K562 (cell line): Measurements from ENCODE around the gene IDH3G. TPM values are rescaled to one million over a fixed set of nuclear protein-coding genes. Genes with fewer than 3 reads are reported as not detected.

ENCODE experiments used
- ATAC-seq: fragments of 200-7000 bp; cut with Tn5 transposase; 3 replicates; pipeline ENCODE4 v1.9.1; 2020; ENCODE audit warnings: moderate library complexity
- BruUV-seq: library from RNA; stranded (reverse); fragments of 400-500 nt; replicated peaks from 2 replicates; lab custom pipeline; 2021; lab: Mats Ljungman, UMichigan
- CTCF ChIA-PET: fragments of 300-600 bp; formaldehyde crosslinking; extraction: SDS; loops from one replicate; lab custom pipeline; 2021; ENCODE audit warnings: low intra/inter-chr PET ratio; lab: Yijun Ruan, JAX
- POLR2A ChIA-PET: fragments of 300-600, 350-650 bp; sonication (Branson Sonifier 250); formaldehyde crosslinking; extraction: SDS; loops from one replicate; lab custom pipeline; 2021; ENCODE audit warnings: antibody characterized with exemption, inconsistent platforms; lab: Yijun Ruan, JAX
- DNase-seq, 4 experiments: peaks; one replicate each; pipeline versions ENCODE4 v3.0.0 to v3.0.0-alpha.2; 2011 to 2018; ENCODE audit warnings: low spot score in 3 of 4, mixed read lengths in 3 of 4; ENCODE audit errors: extremely low read depth in 1 of 4
- FAIRE-seq: peaks from 2 replicates; lab custom pipeline; 2011; peaks lifted over from hg19 to GRCh38; lab: Jason Lieb, UNC
- H2AFZ ChIP-seq: 2 replicates; pipeline ENCODE4 v1.6.0; 2011; ENCODE audit warnings: low read depth, low read length, control low read depth, inconsistent platforms
- H3K27ac ChIP-seq: fragments of 200-600 bp; 3 replicates; pipeline ENCODE4 v1.8.0; 2011; ENCODE audit warnings: low read depth, mild to moderate bottlenecking, control low read depth, inconsistent platforms, low read length, moderate library complexity, mixed read lengths; ENCODE audit errors: extremely low read depth
- H3K27me3 ChIP-seq, 2 experiments: fragments of 300-600 bp in 1 of 2; 2 replicates in 1 of 2; 3 replicates in 1 of 2; pipeline versions ENCODE4 v1.6.0 to v1.8.0; 2011; ENCODE audit warnings: inconsistent platforms in 2 of 2, low read length in 2 of 2, mild to moderate bottlenecking in 1 of 2, mixed read lengths in 1 of 2, moderate library complexity in 1 of 2; ENCODE audit not compliant: control insufficient read depth in 2 of 2, insufficient read depth in 2 of 2
- H3K36me3 ChIP-seq: fragments of 300-600 bp; 3 replicates; pipeline ENCODE4 v1.8.0; 2011; ENCODE audit warnings: mild to moderate bottlenecking, low read length, inconsistent platforms; ENCODE audit not compliant: control insufficient read depth, insufficient read depth
- H3K4me1 ChIP-seq, 2 experiments: fragments of 200-600 bp in 1 of 2; replicated peaks in 1 of 2; 2 replicates in 1 of 2; 3 replicates in 1 of 2; pipeline versions ENCODE4 v1.5.1 to v1.8.0; 2011; ENCODE audit warnings: inconsistent platforms in 2 of 2, low read length in 2 of 2, mild to moderate bottlenecking in 1 of 2, mixed read lengths in 1 of 2, moderate library complexity in 1 of 2; ENCODE audit not compliant: control insufficient read depth in 2 of 2, insufficient read depth in 2 of 2
- H3K4me2 ChIP-seq: 2 replicates; pipeline ENCODE4 v1.6.1; 2011; ENCODE audit warnings: low read length, control low read depth, inconsistent platforms, mixed read lengths; ENCODE audit not compliant: insufficient read depth
- H3K4me3 ChIP-seq: fragments of 200-600 bp; sonication (generic), shearing (Covaris generic); 2 replicates; pipeline ENCODE4 v1.5.1; 2016; ENCODE audit warnings: control low read depth, inconsistent platforms
- H3K79me2 ChIP-seq: fragments of 200-600 bp; 3 replicates; pipeline ENCODE4 v1.8.0; 2011; ENCODE audit warnings: low read length, inconsistent platforms; ENCODE audit not compliant: control insufficient read depth, insufficient read depth
- H3K9ac ChIP-seq, 2 experiments: 2 replicates each; pipeline versions ENCODE4 v1.6.0 to v1.6.1; 2011; ENCODE audit warnings: low read depth in 2 of 2, low read length in 2 of 2, control low read depth in 1 of 2, inconsistent platforms in 1 of 2, mild to moderate bottlenecking in 1 of 2, mixed read lengths in 1 of 2; ENCODE audit not compliant: insufficient read depth in 1 of 2
- H3K9me1 ChIP-seq: one replicate; pipeline ENCODE4 v1.6.0; 2011; ENCODE audit warnings: inconsistent platforms, mild to moderate bottlenecking, low read length, moderate library complexity; ENCODE audit not compliant: control insufficient read depth, insufficient read depth
- H3K9me3 ChIP-seq: replicated peaks from 2 replicates; pipeline ENCODE4 v1.5.1; 2011; ENCODE audit warnings: low read depth, low read length, inconsistent platforms; ENCODE audit not compliant: control insufficient read depth, insufficient read depth
- H4K20me1 ChIP-seq: replicated peaks from 2 replicates; pipeline ENCODE4 v1.6.1; 2011; ENCODE audit warnings: low read length, inconsistent platforms, mixed read lengths; ENCODE audit not compliant: control insufficient read depth, insufficient read depth
- EP400 ChIP-seq: fragments of 450-650 bp; IDR thresholded peaks from 2 replicates; pipeline ENCODE4 v1.6.1; 2017; ENCODE audit warnings: antibody characterized with exemption, mild to moderate bottlenecking, moderate library complexity
- HMGN3 ChIP-seq: IDR thresholded peaks from 2 replicates; pipeline ENCODE4 v1.6.1; 2011; ENCODE audit warnings: borderline replicate concordance, low read depth, mild to moderate bottlenecking, mixed read lengths, low read length; ENCODE audit not compliant: insufficient read length; ENCODE audit errors: extremely low read depth
- MAFK ChIP-seq: IDR thresholded peaks from 2 replicates; pipeline ENCODE4 v1.6.1; 2011; ENCODE audit warnings: low read length, improper control_type of control experiment
- NCOA1 ChIP-seq: fragments of 450-650 bp; IDR thresholded peaks from 2 replicates; pipeline ENCODE4 v1.6.1; 2016; ENCODE audit warnings: low read depth
- PYGO2 ChIP-seq: fragments of 450-650 bp; IDR thresholded peaks from 2 replicates; pipeline ENCODE4 v1.6.1; 2016; ENCODE audit warnings: mild to moderate bottlenecking, missing genetic modification characterization, moderate library complexity, missing compliant biosample characterization
- WGBS: fragments of 100-300 bp; shearing (Covaris generic); methylation state at CpG from one replicate; pipeline ENCODE4 v1.1.6; 2016; ENCODE audit warnings: low coverage, mixed read lengths; ENCODE audit not compliant: insufficient coverage; ENCODE audit errors: missing lambda C conversion rate; 5-methylcytosine and 5-hydroxymethylcytosine counted together
- in situ Hi-C: fragments of 300-500 bp; cut with MboI; formaldehyde crosslinking; loops from 4 replicates; pipeline ENCODE4 v1.15.0; 2018; ENCODE audit warnings: inconsistent platforms, mixed read lengths
- intact Hi-C: fragments of 100-400 bp; cut with micrococcal nuclease; formaldehyde crosslinking; loops from 2 replicates; pipeline ENCODE4 v1.14.2; 2022
- polyA plus RNA-seq, 8 experiments: library from polyadenylated mRNA; depleted of rRNA in 4 of 8; stranded (reverse) in 5 of 8; unstranded in 3 of 8; fragments of >200 nt; fragmentation: Nextera tagmentation in 2 of 8; fragmentation: Illumina TruSeq in 1 of 8; extraction: Ambion mirVana in 2 of 8; extraction: Trizol in 1 of 8; gene quantifications; 2 replicates each; pipeline versions ENCODE4 v1.2.1 to v1.2.3, GENCODE V29; 2011 to 2014; ENCODE audit warnings: inconsistent platforms in 1 of 8, missing spikeins in 1 of 8
- total RNA-seq, 7 experiments: library from RNA; depleted of rRNA in 6 of 7; stranded (reverse); fragments of >200 nt in 6 of 7; fragmentation: Illumina TruSeq in 2 of 7; extraction: Trizol in 2 of 7; gene quantifications; 2 replicates each; pipeline versions ENCODE4 v1.2.1 to v1.2.3, GENCODE V29; 2011 to 2021; ENCODE audit warnings: low replicate concordance in 1 of 7
- TF ChIP-seq, protein P1 (sequence below): fragments of 450-650 bp; IDR thresholded peaks from 2 replicates; pipeline ENCODE4 v1.6.1; 2017; ENCODE audit warnings: mild to moderate bottlenecking, moderate library complexity

The IDH3G gene
- total and polyA plus RNA-seq, 9 of the 15 experiments (the other 6 are each of a cell fraction or from before 2014, with no cell fraction given) = 24.3 to 72.5 (median 37.9) TPM

- in situ Hi-C loops = no loop called here
- Histone ChIP-seq H4K20me1 (no peaks in the 10 kb centered on the region), H3K9ac (peak overlapping the region in 1 of 2 experiments; percentile 26; a peak in 1 of 4 replicates), H2AFZ (no peak overlapping the region), H3K4me2 (no peak overlapping the region), H3K27me3 (no peaks in the 10 kb centered on the region), H3K36me3 (peaks cover 2% of the 10 kb centered on the region; the same call in 1 of the 3 replicates), H3K4me1 (peaks cover 8 to 84% of the 10 kb centered on the region in 2 experiments; a peak in 4 of 5 replicates), H3K27ac (no peak overlapping the region), H3K4me3 (no peak overlapping the region), H3K9me1 (peaks cover 6% of the 10 kb centered on the region), H3K9me3 (no peaks in the 10 kb centered on the region), H3K79me2 (no peaks in the 10 kb centered on the region)
- ATAC-seq = no peak
- no peak for FAIRE-seq
- no TSS peak for BruUV-seq
- no peak for DNase-seq
- ChIA-PET CTCF (no interaction called here), POLR2A (interaction anchor here (0.7 to 0.8 kb wide), 3 partner anchors 9 to 590 kb away, joined by 3 to 4 read pairs (median 3); no protein-coding TSS in a partner anchor)
- TF ChIP-seq, protein P1, sequence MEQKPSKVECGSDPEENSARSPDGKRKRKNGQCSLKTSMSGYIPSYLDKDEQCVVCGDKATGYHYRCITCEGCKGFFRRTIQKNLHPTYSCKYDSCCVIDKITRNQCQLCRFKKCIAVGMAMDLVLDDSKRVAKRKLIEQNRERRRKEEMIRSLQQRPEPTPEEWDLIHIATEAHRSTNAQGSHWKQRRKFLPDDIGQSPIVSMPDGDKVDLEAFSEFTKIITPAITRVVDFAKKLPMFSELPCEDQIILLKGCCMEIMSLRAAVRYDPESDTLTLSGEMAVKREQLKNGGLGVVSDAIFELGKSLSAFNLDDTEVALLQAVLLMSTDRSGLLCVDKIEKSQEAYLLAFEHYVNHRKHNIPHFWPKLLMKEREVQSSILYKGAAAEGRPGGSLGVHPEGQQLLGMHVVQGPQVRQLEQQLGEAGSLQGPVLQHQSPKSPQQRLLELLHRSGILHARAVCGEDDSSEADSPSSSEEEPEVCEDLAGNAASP = no peak
- TF ChIP-seq HMGN3 = peak; percentile 9
- TF ChIP-seq MAFK = no peak
- no peak for TF ChIP-seq EP400
- TF ChIP-seq NCOA1 = no peak
- no peak for TF ChIP-seq PYGO2 (tag)
- intact Hi-C loops = no loop called here
- WGBS = 76% methylated on average over 7 of the region's 17 CpGs
These were observed 16.0 kb downstream of the IDH3G start for GRCh38 chrX:153778181-153778580.
